GM23338 (cell line): ENCODE results near the gene MBLAC1. TPM values are rescaled to one million over a fixed set of nuclear protein-coding genes. Genes with fewer than 3 reads are reported as not detected.
A peak's percentile ranks its signal among the peaks of the same experiment; 100 is the strongest.

Experiments
- ATAC-seq: fragments of 200-7000 bp; cut with Tn5 transposase; 3 replicates; pipeline ENCODE4 v1.9.1; 2020
- DNase-seq: peaks from one replicate; pipeline ENCODE4 v3.0.0-alpha.2; 2015; ENCODE audit warnings: low spot score
- H2AFZ ChIP-seq: fragments of 200-600 bp; sonication (generic); 2 replicates; pipeline ENCODE4 v1.8.0; 2016; ENCODE audit warnings: antibody characterized with exemption, mild to moderate bottlenecking, moderate library complexity
- H3F3A ChIP-seq: fragments of 200-600 bp; sonication (generic); replicated peaks from 2 replicates; pipeline ENCODE4 v1.8.0; 2017; ENCODE audit warnings: antibody characterized with exemption, mixed run types, low read depth
- H3K27ac ChIP-seq: fragments of 200-600 bp; sonication (generic); 2 replicates; pipeline ENCODE4 v1.6.1; 2016; ENCODE audit warnings: low read depth
- H3K27me3 ChIP-seq: fragments of 200-600 bp; sonication (generic); 2 replicates; pipeline ENCODE4 v1.8.0; 2016; ENCODE audit warnings: mild to moderate bottlenecking, mixed run types, moderate library complexity; ENCODE audit not compliant: insufficient read depth
- H3K36me3 ChIP-seq: fragments of 200-600 bp; sonication (generic); 2 replicates; pipeline ENCODE4 v1.8.0; 2016; ENCODE audit warnings: mild to moderate bottlenecking; ENCODE audit not compliant: insufficient read depth
- H3K4me1 ChIP-seq: fragments of 200-600 bp; sonication (generic); 2 replicates; pipeline ENCODE4 v1.8.0; 2016; ENCODE audit warnings: mild to moderate bottlenecking, moderate library complexity; ENCODE audit not compliant: insufficient read depth
- H3K4me2 ChIP-seq: fragments of 200-600 bp; sonication (generic); 2 replicates; pipeline ENCODE4 v1.7.1; 2017; ENCODE audit warnings: mixed run types
- H3K4me3 ChIP-seq: fragments of 200-600 bp; sonication (generic); 2 replicates; pipeline ENCODE4 v1.6.1; 2016; ENCODE audit warnings: mixed run types
- H3K79me2 ChIP-seq: fragments of 200-600 bp; sonication (generic); replicated peaks from 2 replicates; pipeline ENCODE4 v1.8.0; 2017; ENCODE audit warnings: mild to moderate bottlenecking; ENCODE audit not compliant: insufficient read depth
- H3K9me2 ChIP-seq: fragments of 200-600 bp; sonication (generic); 2 replicates; pipeline ENCODE4 v1.8.0; 2017; ENCODE audit not compliant: insufficient read depth
- H4K20me1 ChIP-seq: fragments of 200-600 bp; sonication (generic); replicated peaks from 2 replicates; pipeline ENCODE4 v1.8.0; 2017; ENCODE audit warnings: mild to moderate bottlenecking; ENCODE audit not compliant: insufficient read depth
- H3K27ac Mint-ChIP-seq: 2 replicates; pipeline ENCODE4 v1.8.0; 2020; ENCODE audit warnings: inconsistent platforms, mild to moderate bottlenecking, moderate library complexity, mixed read lengths
- H3K27me3 Mint-ChIP-seq: 3 replicates; pipeline ENCODE4 v1.8.0; 2022; ENCODE audit warnings: low read depth, mild to moderate bottlenecking, moderate library complexity, mixed read lengths, inconsistent platforms; ENCODE audit not compliant: insufficient read depth, poor library complexity
- H3K36me3 Mint-ChIP-seq: 3 replicates; pipeline ENCODE4 v1.8.0; 2021; ENCODE audit warnings: low read depth, mild to moderate bottlenecking, inconsistent platforms, moderate library complexity, mixed read lengths
- H3K4me1 Mint-ChIP-seq: 3 replicates; pipeline ENCODE4 v1.8.0; 2020; ENCODE audit warnings: mild to moderate bottlenecking, inconsistent platforms, mixed read lengths
- H3K4me3 Mint-ChIP-seq: 3 replicates; pipeline ENCODE4 v1.8.0; 2021; ENCODE audit warnings: moderate library complexity, mild to moderate bottlenecking, inconsistent platforms, mixed read lengths
- H3K9me3 Mint-ChIP-seq: 3 replicates; pipeline ENCODE4 v1.8.0; 2020; ENCODE audit warnings: moderate library complexity, mild to moderate bottlenecking, inconsistent platforms, mixed read lengths
- CREB1 ChIP-seq: fragments of 250-450 bp; sonication (Bioruptor Pico); IDR thresholded peaks from 2 replicates; pipeline ENCODE4 v1.5.0; 2020; ENCODE audit warnings: low read depth, mild to moderate bottlenecking, moderate library complexity
- CTCF ChIP-seq, 2 experiments: fragments of 200-600 bp in 1 of 2; sonication (generic) in 1 of 2; conservative IDR thresholded peaks; 2 replicates each; pipeline versions ENCODE4 v1.5.1 to v1.6.1; 2016 to 2017; ENCODE audit warnings: antibody characterized with exemption in 2 of 2, low read depth in 2 of 2, mild to moderate bottlenecking in 2 of 2, moderate library complexity in 1 of 2
- ETS1 ChIP-seq: IDR thresholded peaks from 2 replicates; pipeline ENCODE4 v1.6.1; 2016; ENCODE audit warnings: antibody characterized with exemption
- EZH2 ChIP-seq: fragments of 200-600 bp; sonication (generic); IDR thresholded peaks from one replicate; pipeline ENCODE4 v1.8.0; 2017; ENCODE audit warnings: antibody characterized with exemption, mild to moderate bottlenecking, low read depth; ENCODE audit not compliant: unreplicated experiment
- EZH2phosphoT487 ChIP-seq: fragments of 200-600 bp; sonication (generic); IDR thresholded peaks from one replicate; pipeline ENCODE4 v1.8.1; 2018; ENCODE audit warnings: antibody characterized with exemption; ENCODE audit not compliant: unreplicated experiment
- JUNB ChIP-seq: IDR thresholded peaks from one replicate; pipeline ENCODE4 v1.6.1; 2016; ENCODE audit warnings: antibody characterized with exemption; ENCODE audit not compliant: unreplicated experiment
- POLR2AphosphoS5 ChIP-seq: IDR thresholded peaks from 2 replicates; pipeline ENCODE4 v1.6.1; 2016; ENCODE audit warnings: antibody characterized with exemption, low read depth
- REST ChIP-seq: IDR thresholded peaks from one replicate; pipeline ENCODE4 v1.6.1; 2018; ENCODE audit warnings: antibody characterized with exemption; ENCODE audit not compliant: unreplicated experiment
- STAT1 ChIP-seq: IDR thresholded peaks from one replicate; pipeline ENCODE4 v1.6.1; 2016; ENCODE audit warnings: antibody characterized with exemption; ENCODE audit not compliant: unreplicated experiment
- ZNF114 ChIP-seq: fragments of 250-450 bp; sonication (Bioruptor Pico); IDR thresholded peaks from 2 replicates; pipeline ENCODE4 v1.5.0; 2020; ENCODE audit warnings: mild to moderate bottlenecking, moderate library complexity
- ZNF331 ChIP-seq: fragments of 250-450 bp; sonication (Bioruptor Pico); IDR thresholded peaks from 2 replicates; pipeline ENCODE4 v1.5.0; 2020; ENCODE audit warnings: low read depth, mild to moderate bottlenecking, moderate library complexity
- polyA plus RNA-seq: library from polyadenylated mRNA; unstranded; fragments of >200 nt; fragmentation: Nextera tagmentation; extraction: Ambion mirVana; gene quantifications from 2 replicates; pipeline ENCODE4 v1.2.1, GENCODE V29; 2016
- total RNA-seq: library from RNA; depleted of rRNA; stranded (reverse); fragments of >200 nt; shearing (Covaris generic); gene quantifications from 2 replicates; pipeline ENCODE4 v1.2.3, GENCODE V29; 2014

MBLAC1 gene
- total and polyA plus RNA-seq, 2 experiments from 2014 or later, result 2.7 to 5.7 TPM

- TF ChIP-seq ETS1 (no peak), REST (no peak), JUNB (no peak), ZNF114 (CRISPR knock-in tag) (no peak), ZNF331 (no peak), EZH2 (no peak), CTCF (conservative IDR thresholded peaks at IDR 0.05; ENCODE audit: low read depth in 2 of 2) (no peak), STAT1 (no peak)
Observed at GRCh38 chr7:100077205-100077604, 49.6 kb upstream of the MBLAC1 start (continued).

- H3K4me1 ChIP-seq, result peaks cover 15% of the 10 kb centered on the region
- H3K4me2 ChIP-seq, result peak overlapping the region; percentile 89; the same call in 1 of the 2 replicates
- peak overlapping the region; percentile 41 for H3K4me3 Mint-ChIP-seq
- no peak overlapping the region; the same call in 1 of the 2 replicates for H3K27ac ChIP-seq
- H3K9me3 Mint-ChIP-seq, result peaks cover 39% of the 10 kb centered on the region
- peaks cover 23% of the 10 kb centered on the region for H4K20me1 ChIP-seq
- H3K9me2 ChIP-seq, result no peaks in the 10 kb centered on the region
- H3K4me1 Mint-ChIP-seq, result peaks cover 19% of the 10 kb centered on the region
- ATAC-seq (no peak), DNase-seq (no peak)
- H3K27me3 ChIP-seq, result no peaks in the 10 kb centered on the region
- peak overlapping the region; percentile 94; the same call in 1 of the 2 replicates for H3K4me3 ChIP-seq
- H3K36me3 ChIP-seq, result peaks cover 58% of the 10 kb centered on the region
- peaks cover 69% of the 10 kb centered on the region for H3K36me3 Mint-ChIP-seq
- H2AFZ ChIP-seq, result no peak overlapping the region
- H3K79me2 ChIP-seq, result peaks cover 62% of the 10 kb centered on the region
- peaks cover 25% of the 10 kb centered on the region for H3F3A ChIP-seq
- H3K27ac Mint-ChIP-seq, result no peak overlapping the region
- peaks cover 21% of the 10 kb centered on the region for H3K27me3 Mint-ChIP-seq
- TF ChIP-seq POLR2AphosphoS5 (no peak), ETS1 (no peak), EZH2phosphoT487 (no peak), JUNB (no peak), CREB1 (no peak), REST (no peak)
Observed at GRCh38 chr7:100079024-100079560, 47.7 kb upstream of the MBLAC1 start.
